K562 (cell line): ENCODE data around the gene CPA4.

ENCODE experiments used
- EHMT2 ChIP-seq: fragments of 450-650 bp; IDR thresholded peaks from 2 replicates; pipeline ENCODE4 v1.6.1; 2018; ENCODE audit warnings: antibody characterized with exemption
- EP300 ChIP-seq: IDR thresholded peaks from 2 replicates; pipeline ENCODE4 v1.6.1; 2012; ENCODE audit warnings: low read length, improper control_type of control experiment
- KDM5B ChIP-seq: fragments of 200-600 bp; sonication (generic); IDR thresholded peaks from 2 replicates; pipeline ENCODE4 v1.6.1; 2012; ENCODE audit warnings: low read depth, mild to moderate bottlenecking, moderate library complexity, low read length, control low read depth, inconsistent platforms; ENCODE audit not compliant: insufficient replicate concordance
- POLR2A ChIP-seq: fragments of 450-650 bp; conservative IDR thresholded peaks from 2 replicates; pipeline ENCODE4 v1.6.1; 2016
- POLR2G ChIP-seq: fragments of 200-400 bp; formaldehyde crosslinking; IDR thresholded peaks from 2 replicates; pipeline ENCODE4 v1.6.1; 2017; ENCODE audit warnings: low read depth, mild to moderate bottlenecking, antibody characterized with exemption, low read length, moderate library complexity
- SP1 ChIP-seq: sonication (generic); formaldehyde crosslinking; IDR thresholded peaks from 2 replicates; pipeline ENCODE4 v1.8.1; 2022; ENCODE audit warnings: mild to moderate bottlenecking, missing genetic modification reagents
- TCF7 ChIP-seq: sonication (generic); IDR thresholded peaks from 2 replicates; pipeline ENCODE4 v1.6.1; 2016; ENCODE audit warnings: antibody characterized with exemption, borderline replicate concordance
- TCF7L2 ChIP-seq: fragments of 150-350 bp; IDR thresholded peaks from 2 replicates; pipeline ENCODE4 v1.6.1; 2016; ENCODE audit warnings: low read depth, mild to moderate bottlenecking, low read length, moderate library complexity
- ZSCAN32 ChIP-seq: fragments of 450-650 bp; formaldehyde crosslinking; IDR thresholded peaks from 2 replicates; pipeline ENCODE4 v1.4.0; 2020; ENCODE audit warnings: mild to moderate bottlenecking, moderate library complexity

DNA sequence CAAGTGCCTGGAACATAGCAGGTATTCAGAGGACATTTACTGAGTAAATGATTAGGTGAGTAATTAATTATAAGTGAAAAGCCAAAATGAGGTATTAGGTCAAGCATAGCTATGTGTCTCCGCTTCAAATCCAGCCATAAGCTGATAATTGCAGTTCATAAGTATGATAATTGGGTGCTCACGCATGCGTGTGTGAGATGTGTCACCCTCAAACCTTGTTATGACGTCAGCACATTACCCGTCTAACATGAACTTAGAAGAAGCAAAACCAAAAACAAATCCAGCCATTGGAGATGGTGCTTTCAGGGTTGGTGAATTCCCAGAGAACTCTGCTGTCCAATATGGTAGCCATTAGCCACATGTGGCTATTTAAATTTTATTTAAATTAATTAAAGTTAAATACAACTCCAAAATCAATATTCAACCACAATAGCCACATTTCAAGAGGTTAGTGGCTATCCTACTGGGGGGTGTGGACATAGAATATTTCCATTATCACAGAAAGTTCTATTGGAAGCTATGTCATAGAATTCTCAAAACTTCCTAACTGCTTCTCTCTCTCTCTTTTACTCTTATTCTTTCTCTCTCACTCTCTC, 51.4 kb downstream of the CPA4 start, which contains the start of gene CPA5:
- TF ChIP-seq TCF7 (no peak), POLR2A (no peak), POLR2G (no peak), SP1 (no peak), TCF7L2 (no peak), EP300 (no peak), EHMT2 (no peak), KDM5B (no peak), ZSCAN32 (CRISPR knock-in tag) (no peak)
